Measurements from ENCODE around the gene ZBTB8A. TPM values are rescaled to one million over a fixed set of nuclear protein-coding genes. Genes with fewer than 3 reads are reported as not detected.

Gene ZBTB8A
- total and polyA plus RNA-seq, 2 of the 8 experiments (the other 6 are each of a cell fraction or from before 2014, with no cell fraction given): 2.9 to 10.4 TPM

- H3K36me3 ChIP-seq (ENCODE audit: control insufficient read depth in 2 of 4, insufficient read depth in 4 of 4, low read length in 3 of 4): no peaks in the 10 kb centered on the region; a peak in 1 of 8 replicates
- H3K4me1 ChIP-seq (replicated peaks in 1 of 4; ENCODE audit: control insufficient read depth in 3 of 4, insufficient read depth in 4 of 4, low read length in 3 of 4): no peaks in the 10 kb centered on the region; a peak in 1 of 7 replicates
- H4K5ac ChIP-seq (ENCODE audit: insufficient read length, low read depth, low read length): no peak overlapping the region
- no peak overlapping the region for H2BK20ac ChIP-seq (ENCODE audit: low read length)
- H3K4me3 ChIP-seq (ENCODE audit: extremely low read depth in 1 of 4, insufficient read depth in 2 of 4, low read depth in 3 of 4, low read length in 4 of 4): no peak overlapping the region
- ChIA-PET POLR2A (ENCODE audit: partially characterized antibody) (interaction anchor here (1.2 kb wide), 1 partner anchor 14 kb away, joined by 3 read pairs; no protein-coding TSS in a partner anchor), CTCF (ENCODE audit: partially characterized antibody) (interaction anchor here (1.0 to 1.7 kb wide), 3 partner anchors 33 to 140 kb away, joined by 3 read pairs; no protein-coding TSS in a partner anchor)
- FAIRE-seq: no peak
- DNase-seq (ENCODE audit: low read depth in 1 of 2, low spot score in 2 of 2): no peak
- H3K56ac ChIP-seq (replicated peaks; ENCODE audit: insufficient read length, low read depth, low read length): no peak overlapping the region
- no peak overlapping the region for H2AK5ac ChIP-seq (ENCODE audit: low read depth, low read length)
- H2BK12ac ChIP-seq (ENCODE audit: low read depth, low read length): no peak overlapping the region
- H3K4me2 ChIP-seq (ENCODE audit: insufficient read depth in 1 of 2, low read depth in 2 of 2, low read length in 2 of 2): no peak overlapping the region
- no peaks in the 10 kb centered on the region for H3K79me1 ChIP-seq (ENCODE audit: low read depth, low read length)
- H2BK120ac ChIP-seq (replicated peaks; ENCODE audit: low read depth, low read length): no peak overlapping the region
- H3K27ac ChIP-seq (ENCODE audit: low read depth, low read length): no peak overlapping the region
- no peak overlapping the region for H4K8ac ChIP-seq (ENCODE audit: extremely low read depth, insufficient read depth, low read length)
- H2BK5ac ChIP-seq (ENCODE audit: low read depth, low read length): no peak overlapping the region
- H3K4ac ChIP-seq (replicated peaks; ENCODE audit: insufficient read length, low read depth, low read length): no peak overlapping the region
- no peaks in the 10 kb centered on the region for H3K27me3 ChIP-seq (replicated peaks in 1 of 4; ENCODE audit: control insufficient read depth in 3 of 4, extremely low read depth in 1 of 4, insufficient read depth in 3 of 4, low read length in 3 of 4)
- H3K23me2 ChIP-seq (ENCODE audit: low read depth, low read length): no peaks in the 10 kb centered on the region
- H2AFZ ChIP-seq (ENCODE audit: low read length): no peak overlapping the region
- H3K14ac ChIP-seq (ENCODE audit: insufficient read length): no peak overlapping the region
- H2BK15ac ChIP-seq (ENCODE audit: low read length): no peak overlapping the region
- no peak overlapping the region for H3K9ac ChIP-seq (replicated peaks in 1 of 4; ENCODE audit: extremely low read depth in 1 of 4, low read depth in 3 of 4, low read length in 3 of 4)
- H4K91ac ChIP-seq (replicated peaks; ENCODE audit: insufficient read length, low read length): no peak overlapping the region
- H3K9me3 ChIP-seq (ENCODE audit: insufficient read depth in 2 of 2, low read depth in 1 of 2, low read length in 1 of 2): peaks cover 0 to 2% of the 10 kb centered on the region in 2 experiments; a peak in 1 of 4 replicates
- no peak overlapping the region for H3K18ac ChIP-seq (ENCODE audit: extremely low read depth, low read length)
- H4K20me1 ChIP-seq (replicated peaks in 1 of 2; ENCODE audit: control insufficient read depth in 1 of 2, insufficient read depth in 2 of 2, low read length in 2 of 2): peaks cover 0 to 2% of the 10 kb centered on the region in 2 experiments
- WGBS, 2 experiments (ENCODE audit: extremely low coverage in 1 of 2, insufficient coverage in 1 of 2, insufficient read length in 1 of 2, insufficient replicate concordance in 2 of 2, low coverage in 1 of 2, low lambda C conversion rate in 2 of 2, missing lambda C conversion rate in 1 of 2): 89% methylated on average over 4 of the region's 4 CpGs; no CpG with 5 or more reads in 1 of the 2 experiments
- H3K79me2 ChIP-seq (ENCODE audit: control insufficient read depth in 1 of 2, insufficient read depth in 2 of 2, low read length in 2 of 2): no peaks in the 10 kb centered on the region
- H3K23ac ChIP-seq (ENCODE audit: insufficient read length): no peak overlapping the region
- TF ChIP-seq YY1 (IDR thresholded peaks at IDR 0.05; ENCODE audit: low read depth, low read length): no peak
- no peak for TF ChIP-seq TAF1 (IDR thresholded peaks at IDR 0.05; ENCODE audit: low read depth, low read length)
- no peak for TF ChIP-seq CEBPB (IDR thresholded peaks at IDR 0.05; ENCODE audit: low read depth, low read length)
- no peak for TF ChIP-seq CHD2 (IDR thresholded peaks at IDR 0.05; ENCODE audit: low read length)
- no peak for TF ChIP-seq KDM4A (IDR thresholded peaks at IDR 0.05; ENCODE audit: low read depth, low read length, severe bottlenecking)
- no peak for TF ChIP-seq ATF2 (IDR thresholded peaks at IDR 0.05; ENCODE audit: low read length)
- no peak for TF ChIP-seq NANOG (IDR thresholded peaks at IDR 0.05; ENCODE audit: insufficient read depth, low read depth, low read length, poor library complexity, severe bottlenecking)
- no peak for TF ChIP-seq TBP (IDR thresholded peaks at IDR 0.05; ENCODE audit: low read depth, low read length)
- no peak for TF ChIP-seq RBBP5 (IDR thresholded peaks at IDR 0.05; ENCODE audit: borderline replicate concordance, low read depth, low read length)
- no peak for TF ChIP-seq SP4 (IDR thresholded peaks at IDR 0.05; ENCODE audit: low read length)
- no peak for TF ChIP-seq KDM5A (IDR thresholded peaks at IDR 0.05; ENCODE audit: low read length)
- TF ChIP-seq MAFK (IDR thresholded peaks at IDR 0.05; ENCODE audit: low read depth, low read length): no peak
- TF ChIP-seq SRF (IDR thresholded peaks at IDR 0.05; ENCODE audit: low read depth, low read length): no peak
- no peak for TF ChIP-seq RXRA (IDR thresholded peaks at IDR 0.05; ENCODE audit: insufficient read depth, low read depth, low read length)
Observed at GRCh38 chr1:32609180-32609579, 70.0 kb downstream of the ZBTB8A start.
